Chondrocyte (in vitro differentiated cells): ENCODE measurements around the gene TRPM8. TPM values are rescaled to one million over a fixed set of nuclear protein-coding genes. Genes with fewer than 3 reads are reported as not detected.

ENCODE experiments used
- DNase-seq: peaks from one replicate; pipeline ENCODE4 v3.0.0; 2021; ENCODE audit warnings: mixed read lengths, low spot score
- H3K27ac Mint-ChIP-seq: one replicate; pipeline ENCODE4 v1.8.0; 2021; ENCODE audit warnings: mild to moderate bottlenecking, moderate library complexity, mixed read lengths; ENCODE audit not compliant: unreplicated experiment
- H3K27me3 Mint-ChIP-seq: 2 replicates; pipeline ENCODE4 v1.8.0; 2021; ENCODE audit warnings: low read depth, mixed read lengths
- H3K36me3 Mint-ChIP-seq: 2 replicates; pipeline ENCODE4 v1.8.0; 2021; ENCODE audit warnings: low read depth, mixed read lengths
- H3K4me1 Mint-ChIP-seq: 2 replicates; pipeline ENCODE4 v1.8.0; 2021; ENCODE audit warnings: low read depth, mild to moderate bottlenecking, mixed read lengths
- H3K4me3 Mint-ChIP-seq: one replicate; pipeline ENCODE4 v1.8.0; 2021; ENCODE audit warnings: mild to moderate bottlenecking, moderate library complexity, mixed read lengths; ENCODE audit not compliant: unreplicated experiment
- H3K9me3 Mint-ChIP-seq: 2 replicates; pipeline ENCODE4 v1.8.0; 2021; ENCODE audit warnings: low read depth, mixed read lengths
- CTCF ChIP-seq: fragments of 200-600 bp; sonication (generic); IDR thresholded peaks from 2 replicates; pipeline ENCODE4 v1.5.0; 2021; ENCODE audit warnings: antibody characterized with exemption, mild to moderate bottlenecking, moderate library complexity
- total RNA-seq: library from RNA; stranded (reverse); gene quantifications from 3 replicates; pipeline ENCODE4 v1.2.1, GENCODE V29; 2021

TRPM8 gene
- total RNA-seq, 1 donor from 2014 or later: 0.15 TPM

- TF ChIP-seq CTCF: no peak
- Mint-ChIP-seq H3K9me3 (peaks cover 18% of the 10 kb centered on the region), H3K4me3 (no peak overlapping the region), H3K27ac (no peak overlapping the region), H3K27me3 (peaks cover 30% of the 10 kb centered on the region), H3K4me1 (no peaks in the 10 kb centered on the region), H3K36me3 (peaks cover 7% of the 10 kb centered on the region)
- no peak for DNase-seq
Observed at GRCh38 chr2:233944722-233945121, 27.5 kb downstream of the TRPM8 start.

- no peak for DNase-seq
- peaks cover 18% of the 10 kb centered on the region for H3K9me3 Mint-ChIP-seq
- peaks cover 7% of the 10 kb centered on the region for H3K36me3 Mint-ChIP-seq
- TF ChIP-seq CTCF: no peak
- H3K27ac Mint-ChIP-seq: no peak overlapping the region
- no peaks in the 10 kb centered on the region for H3K4me1 Mint-ChIP-seq
- no peak overlapping the region for H3K4me3 Mint-ChIP-seq
- H3K27me3 Mint-ChIP-seq: peaks cover 34% of the 10 kb centered on the region
Observed at GRCh38 chr2:233945146-233945545, 28.0 kb downstream of the TRPM8 start.

GRCh38 chr2:233950078-233950825 is 33.1 kb downstream of the TRPM8 start:
- Mint-ChIP-seq H3K4me1 (no peaks in the 10 kb centered on the region), H3K27me3 (peaks cover 63% of the 10 kb centered on the region), H3K36me3 (peaks cover 4% of the 10 kb centered on the region), H3K4me3 (no peak overlapping the region), H3K27ac (no peak overlapping the region), H3K9me3 (peaks cover 6% of the 10 kb centered on the region)
- no peak for DNase-seq
- TF ChIP-seq CTCF: no peak

GRCh38 chr2:233952335-233952734 is 35.2 kb downstream of the TRPM8 start:
- TF ChIP-seq CTCF: no peak
- no peak overlapping the region for H3K27ac Mint-ChIP-seq
- no peaks in the 10 kb centered on the region for H3K4me1 Mint-ChIP-seq
- no peaks in the 10 kb centered on the region for H3K9me3 Mint-ChIP-seq
- peaks cover 57% of the 10 kb centered on the region for H3K27me3 Mint-ChIP-seq
- peaks cover 3% of the 10 kb centered on the region for H3K36me3 Mint-ChIP-seq
- H3K4me3 Mint-ChIP-seq: no peak overlapping the region
- no peak for DNase-seq

GRCh38 chr2:233953087-233953801 is 36.1 kb downstream of the TRPM8 start:
- no peak for TF ChIP-seq CTCF
- H3K4me3 Mint-ChIP-seq: no peak overlapping the region
- H3K4me1 Mint-ChIP-seq: no peaks in the 10 kb centered on the region
- H3K27me3 Mint-ChIP-seq: peaks cover 54% of the 10 kb centered on the region
- peaks cover 3% of the 10 kb centered on the region for H3K36me3 Mint-ChIP-seq
- H3K27ac Mint-ChIP-seq: no peak overlapping the region
- no peak for DNase-seq
- H3K9me3 Mint-ChIP-seq: no peaks in the 10 kb centered on the region
